PC-9 (cell line): Measurements from ENCODE around the gene FUNDC2.

ENCODE experiments used
- CTCF ChIP-seq: fragments of 200-600 bp; sonication (generic); conservative IDR thresholded peaks from 2 replicates; pipeline ENCODE4 v1.6.1; 2017; ENCODE audit warnings: mixed run types, antibody characterized with exemption, mild to moderate bottlenecking, moderate library complexity
- EZH2 ChIP-seq: fragments of 200-600 bp; sonication (generic); IDR thresholded peaks from 2 replicates; pipeline ENCODE4 v1.8.0; 2017; ENCODE audit warnings: antibody characterized with exemption, low read depth

- TF ChIP-seq CTCF (no peak), EZH2 (no peak)
These were observed 60.5 kb downstream of the FUNDC2 start for GRCh38 chrX:155086961-155087735.
